Activated naive CD8-positive, alpha-beta T cell treated with anti-CD3 and anti-CD28 coated beads, Interleukin-2, amount 50 U/mL, for 16 hours (primary cell): ENCODE data around the gene COBL.

Source experiments
- DNase-seq: peaks from one replicate; pipeline ENCODE4 v3.0.0-alpha.2; 2020; ENCODE audit warnings: low read depth, low spot score

The COBL gene

GRCh38 chr7:51276967-51277366 is 39.6 kb downstream of the COBL start:
- no peak for DNase-seq

GRCh38 chr7:51276091-51276605 is 40.5 kb downstream of the COBL start:
- no peak for DNase-seq

GRCh38 chr7:51275532-51275931 is 41.1 kb downstream of the COBL start:
- no peak for DNase-seq

GRCh38 chr7:51274955-51275354 is 41.7 kb downstream of the COBL start:
- DNase-seq, result no peak

- no peak for DNase-seq
These were observed 42.6 kb downstream of the COBL start for GRCh38 chr7:51274001-51274400.

- no peak for DNase-seq
These were observed 43.2 kb downstream of the COBL start for GRCh38 chr7:51273360-51273759.

- no peak for DNase-seq
These were observed 45.6 kb downstream of the COBL start for GRCh38 chr7:51270965-51271364.

GRCh38 chr7:51269911-51270310 is 46.7 kb downstream of the COBL start:
- no peak for DNase-seq

- DNase-seq, result no peak
These were observed 47.3 kb downstream of the COBL start for GRCh38 chr7:51269321-51269720.

GRCh38 chr7:51268859-51269258 is 47.8 kb downstream of the COBL start:
- no peak for DNase-seq

- no peak for DNase-seq
These were observed 49.4 kb downstream of the COBL start for GRCh38 chr7:51267169-51267568.

GRCh38 chr7:51265066-51265907 is 51.3 kb downstream of the COBL start:
- no peak for DNase-seq

GRCh38 chr7:51263631-51264484 is 52.8 kb downstream of the COBL start:
- DNase-seq, result no peak

- no peak for DNase-seq
These were observed 53.6 kb downstream of the COBL start for GRCh38 chr7:51262796-51263531.

GRCh38 chr7:51261950-51262795 is 54.4 kb downstream of the COBL start:
- no peak for DNase-seq

GRCh38 chr7:51261117-51261835 is 55.3 kb downstream of the COBL start:
- DNase-seq, result no peak

- DNase-seq, result no peak
These were observed 56.1 kb downstream of the COBL start for GRCh38 chr7:51260516-51260915.

- DNase-seq, result no peak
These were observed 56.8 kb downstream of the COBL start for GRCh38 chr7:51259766-51260165.

GRCh38 chr7:51256916-51257315 is 59.7 kb downstream of the COBL start:
- no peak for DNase-seq

GRCh38 chr7:51256209-51256781 is 60.3 kb downstream of the COBL start:
- DNase-seq, result no peak
